HG03025 (cell line): Measurements from ENCODE around the gene TEAD2.

Source experiments
- ATAC-seq: cut with Tn5 transposase; IDR thresholded peaks from one replicate; pipeline ENCODE4 v1.9.1; 2021; ENCODE audit warnings: mild to moderate bottlenecking, moderate library complexity; ENCODE audit not compliant: unreplicated experiment, low FRiP score

TEAD2 gene

DNA sequence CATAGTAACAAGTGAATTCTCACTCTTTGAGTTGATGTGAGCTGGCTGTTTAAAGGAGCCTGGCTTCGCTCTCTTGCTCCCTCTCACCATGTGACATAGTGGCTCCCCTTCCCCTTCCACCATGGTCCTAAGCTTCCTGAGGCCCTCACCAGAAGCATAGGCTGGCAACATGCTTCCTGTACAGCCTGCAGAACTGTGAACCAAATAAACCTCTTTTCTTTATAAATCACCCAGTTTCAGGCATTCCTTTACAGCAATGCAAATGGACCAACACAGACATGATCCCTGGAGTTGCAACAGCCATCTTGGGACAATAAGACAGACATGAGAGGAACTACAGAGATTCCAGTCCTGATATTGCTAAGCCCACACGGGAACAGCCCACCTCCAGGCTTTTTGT lies 12.6 kb downstream of the TEAD2 start:
- no peak for ATAC-seq

DNA sequence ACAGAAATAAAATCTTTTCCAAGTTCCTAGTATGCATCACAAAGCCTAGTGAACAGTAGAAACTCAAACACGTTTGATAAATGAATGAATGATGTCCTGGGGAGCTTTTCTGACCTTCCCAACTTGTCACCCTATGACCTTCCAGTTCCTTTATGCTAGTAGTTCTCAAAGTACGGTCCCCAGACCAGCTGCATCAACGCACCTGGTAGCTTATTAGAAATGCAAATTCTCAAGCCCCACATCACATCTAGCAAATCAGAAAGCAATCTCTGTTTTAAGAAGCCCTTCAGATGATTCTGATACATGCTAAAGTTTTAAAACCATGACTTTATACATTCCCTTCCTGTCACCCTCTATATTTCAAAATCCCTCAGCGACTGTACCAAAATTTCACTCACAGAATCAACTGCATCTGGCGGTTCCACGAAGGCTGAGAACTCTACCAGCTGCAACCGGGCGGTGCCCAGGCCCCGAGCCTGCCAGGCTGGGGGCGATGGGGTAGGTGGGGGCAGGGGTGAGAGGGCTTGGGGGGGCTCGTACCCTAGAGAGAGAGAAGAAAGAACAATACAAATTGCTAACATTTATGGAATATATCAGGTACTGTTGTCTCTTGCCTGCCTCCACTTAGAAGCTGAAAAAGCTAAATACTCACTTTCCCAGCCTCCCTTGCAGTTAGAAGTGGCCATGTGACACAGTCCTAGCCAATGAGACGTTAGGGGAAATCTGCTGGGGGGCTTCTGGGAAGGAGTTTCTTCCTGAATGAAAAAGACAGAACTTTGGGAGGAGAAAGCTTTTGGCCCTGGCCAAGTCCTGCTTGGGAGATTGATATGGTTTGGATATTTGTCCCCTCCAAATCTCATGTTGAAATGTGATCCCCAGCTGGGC lies 13.7 kb downstream of the TEAD2 start:
- no peak for ATAC-seq

DNA sequence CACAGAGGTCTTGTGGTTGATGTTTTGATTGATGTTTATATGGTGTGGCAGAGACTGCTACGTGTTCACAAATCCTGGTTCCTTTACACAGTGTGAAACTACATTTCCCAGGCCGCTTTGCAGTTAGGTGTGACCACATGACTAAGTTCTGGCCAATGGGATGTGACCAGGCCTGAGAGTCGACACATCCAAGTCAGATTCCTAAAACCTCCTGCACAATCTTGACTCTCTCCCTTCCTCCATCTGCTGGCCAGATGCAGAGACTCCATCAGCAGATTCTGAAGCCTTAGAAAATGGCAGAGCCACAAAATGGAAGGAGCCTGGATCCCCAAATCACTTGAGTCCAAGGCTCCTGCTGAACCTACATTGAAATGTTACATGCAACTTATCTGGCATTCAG lies 14.4 kb downstream of the TEAD2 start:
- ATAC-seq = no peak

DNA sequence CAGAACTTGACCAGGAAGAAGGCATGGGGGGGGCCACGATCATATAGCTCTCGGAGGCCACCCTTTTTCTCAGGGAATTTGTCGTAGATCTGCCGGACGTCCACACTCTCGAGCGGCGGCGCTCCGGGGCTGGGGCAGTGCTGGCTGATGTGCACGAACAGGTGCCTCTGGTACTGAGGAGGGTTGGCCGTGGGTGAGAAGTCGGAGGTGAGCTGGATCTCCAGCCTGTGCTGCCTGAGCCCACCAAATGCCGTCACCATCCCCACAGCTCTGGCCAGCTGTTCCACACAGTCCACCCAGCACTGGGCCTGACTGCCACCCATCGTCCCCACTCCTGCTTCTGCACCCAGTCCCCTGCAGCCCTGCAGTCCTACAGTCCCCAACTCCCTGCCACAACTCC lies 15.0 kb downstream of the TEAD2 start:
- ATAC-seq = no peak

DNA sequence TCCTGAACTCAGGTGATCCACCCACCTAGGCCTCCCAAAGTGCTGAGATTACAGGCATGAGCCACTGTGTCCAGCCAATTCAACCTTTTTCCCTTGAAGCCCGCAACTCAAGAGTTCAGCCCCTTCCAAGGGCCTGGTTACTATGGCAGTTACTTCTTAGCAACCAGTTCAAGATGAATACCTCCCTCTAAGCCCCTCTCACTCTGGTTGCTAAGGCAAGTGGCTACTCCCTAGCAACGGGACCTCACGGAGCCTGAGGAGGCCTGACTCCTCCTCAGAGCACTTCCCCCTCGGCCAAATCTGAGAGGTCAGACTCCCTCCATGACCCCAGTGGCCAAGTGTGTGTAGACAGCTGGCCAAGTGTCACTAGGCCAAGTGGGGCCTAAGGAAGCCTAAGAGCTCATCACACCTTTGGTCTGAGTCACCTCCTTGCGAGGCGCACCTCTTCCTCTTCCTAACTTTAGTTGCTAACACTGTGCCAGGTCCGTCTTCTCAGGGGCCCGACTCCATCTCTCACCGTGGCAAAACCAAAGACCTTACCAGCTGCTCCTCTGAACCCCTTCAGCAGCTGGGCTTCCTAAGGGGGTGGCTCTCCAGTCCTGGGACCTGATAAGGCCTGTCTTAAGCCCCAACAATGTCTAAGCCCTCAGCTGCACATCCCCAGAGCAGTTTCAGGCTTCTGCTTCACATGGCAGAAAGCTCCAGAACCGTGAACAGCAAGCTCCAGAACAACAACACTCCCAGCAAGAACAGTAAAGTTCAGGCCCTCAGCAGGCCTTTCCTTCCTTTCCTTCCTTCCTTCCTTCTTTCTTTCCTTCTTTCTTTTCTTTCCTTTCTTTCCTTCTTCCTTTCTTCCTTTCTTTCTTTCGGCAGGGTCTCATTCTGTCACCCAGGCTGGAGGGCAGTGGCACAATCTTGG lies 17.5 kb downstream of the TEAD2 start:
- no peak for ATAC-seq

DNA sequence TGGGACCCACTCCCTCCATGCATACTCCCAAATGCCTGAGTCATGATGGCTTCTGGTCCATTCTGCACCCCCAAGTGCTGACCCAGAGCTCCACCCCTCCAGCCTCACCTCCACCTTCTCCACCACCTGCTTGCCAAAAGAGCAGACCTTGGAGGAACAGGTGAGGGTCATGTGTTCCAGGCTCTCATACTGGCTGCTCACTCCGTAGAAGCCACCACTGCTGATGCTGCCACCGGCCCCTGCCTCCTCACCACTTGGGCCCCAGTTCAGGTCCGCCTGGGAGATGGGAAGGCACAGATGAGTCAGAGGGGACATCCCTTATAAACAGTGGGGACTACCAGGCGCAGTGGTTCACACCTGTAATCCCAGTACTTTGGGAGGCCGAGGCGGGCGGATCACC lies 19.1 kb downstream of the TEAD2 start:
- ATAC-seq = no peak

DNA sequence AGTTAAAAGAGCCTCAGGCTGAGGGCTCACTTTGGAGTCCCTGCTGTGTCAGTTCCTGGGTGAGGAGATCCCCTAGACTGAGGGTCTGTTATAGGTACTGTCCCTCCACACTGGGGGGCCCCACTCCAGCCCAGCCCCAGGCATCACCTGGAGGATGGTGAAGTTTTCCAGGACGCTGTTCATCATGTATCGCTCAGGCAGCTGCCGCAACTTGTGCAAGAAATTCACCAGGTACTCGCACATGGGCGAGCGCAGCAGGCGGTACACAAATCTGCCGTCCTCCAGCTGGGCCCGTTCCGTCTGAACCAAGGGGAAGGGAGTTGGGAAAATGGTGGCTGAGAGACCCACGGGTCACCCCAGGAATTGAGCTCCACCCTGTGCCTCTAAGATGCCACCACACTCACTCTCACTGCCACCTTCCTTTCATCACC lies 19.9 kb downstream of the TEAD2 start:
- ATAC-seq = no peak

DNA sequence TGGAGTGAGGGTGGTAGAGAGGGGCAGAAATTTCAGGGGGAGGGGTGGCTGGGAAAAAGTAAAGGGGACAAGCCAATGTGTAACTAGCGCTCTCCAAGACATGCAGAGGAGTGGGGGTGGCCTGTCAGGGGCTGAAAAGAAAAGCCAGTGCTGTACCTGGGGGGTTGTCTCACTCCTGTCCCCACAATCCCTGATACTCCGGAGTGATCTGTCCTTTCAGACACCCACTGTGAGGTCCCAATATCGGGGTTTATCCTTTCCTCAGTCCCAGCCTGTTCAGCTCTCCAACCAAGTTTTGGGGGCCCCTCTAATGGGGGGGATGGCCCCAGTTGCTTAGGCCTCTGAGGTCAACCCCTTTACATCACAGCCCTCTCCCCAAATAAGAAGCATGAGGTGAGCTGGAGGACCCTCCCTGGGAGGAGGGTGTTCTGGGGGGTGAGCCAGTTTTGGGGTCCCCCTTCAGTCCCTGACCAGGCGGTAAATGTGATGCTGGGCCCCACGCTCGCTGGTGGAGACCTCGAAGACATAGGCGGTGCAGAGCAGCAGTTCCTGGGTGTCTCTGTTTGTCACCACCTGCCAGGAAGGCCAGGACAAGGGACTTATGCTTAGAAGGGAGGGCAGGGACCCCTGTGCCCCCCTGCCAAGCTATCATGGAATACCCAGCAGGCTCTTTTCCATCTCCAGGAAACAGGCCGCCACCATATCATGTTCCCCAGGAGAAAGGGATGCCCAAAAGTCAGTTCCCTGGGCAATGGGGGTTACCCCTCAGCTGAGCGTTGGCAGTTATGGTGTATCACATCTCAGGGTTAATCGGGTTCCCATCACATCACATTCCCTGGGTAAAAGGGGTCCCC lies 21.1 kb downstream of the TEAD2 start:
- no peak for ATAC-seq

DNA sequence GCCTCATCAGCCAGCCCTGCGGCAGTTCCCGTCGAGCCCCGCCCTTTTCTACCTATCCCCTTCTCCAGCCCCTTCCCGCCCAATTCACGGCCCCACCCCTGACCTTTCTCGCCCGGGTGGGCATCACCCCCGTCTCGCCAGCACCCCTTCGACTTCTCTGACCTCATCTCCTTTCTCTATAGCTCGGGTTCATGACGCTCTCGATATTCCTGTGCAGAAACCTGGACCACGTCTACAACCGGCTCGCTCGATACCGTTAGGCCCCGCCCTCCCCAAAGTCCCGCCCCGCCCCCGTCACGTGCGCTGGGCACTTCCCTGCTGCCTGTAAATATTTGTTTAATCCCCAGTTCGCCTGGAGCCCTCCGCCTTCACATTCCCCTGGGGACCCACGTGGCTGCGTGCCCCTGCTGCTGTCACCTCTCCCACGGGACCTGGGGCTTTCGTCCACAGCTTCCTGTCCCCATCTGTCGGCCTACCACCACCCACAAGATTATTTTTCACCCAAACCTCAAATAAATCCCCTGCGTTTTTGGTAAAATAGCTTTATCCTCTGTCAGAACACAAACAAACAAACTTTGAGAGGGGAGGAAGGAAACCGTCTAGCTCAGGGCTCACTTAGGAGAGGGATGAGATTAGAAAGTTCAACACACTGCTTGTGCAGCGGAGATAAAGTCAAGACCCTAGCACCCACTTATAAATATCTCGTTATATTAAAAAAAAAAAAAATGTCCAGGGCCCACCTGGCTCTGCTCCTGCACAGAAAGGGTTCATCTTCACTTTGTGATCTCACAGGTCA lies 21.9 kb downstream of the TEAD2 start:
- ATAC-seq = peak; percentile 40

DNA sequence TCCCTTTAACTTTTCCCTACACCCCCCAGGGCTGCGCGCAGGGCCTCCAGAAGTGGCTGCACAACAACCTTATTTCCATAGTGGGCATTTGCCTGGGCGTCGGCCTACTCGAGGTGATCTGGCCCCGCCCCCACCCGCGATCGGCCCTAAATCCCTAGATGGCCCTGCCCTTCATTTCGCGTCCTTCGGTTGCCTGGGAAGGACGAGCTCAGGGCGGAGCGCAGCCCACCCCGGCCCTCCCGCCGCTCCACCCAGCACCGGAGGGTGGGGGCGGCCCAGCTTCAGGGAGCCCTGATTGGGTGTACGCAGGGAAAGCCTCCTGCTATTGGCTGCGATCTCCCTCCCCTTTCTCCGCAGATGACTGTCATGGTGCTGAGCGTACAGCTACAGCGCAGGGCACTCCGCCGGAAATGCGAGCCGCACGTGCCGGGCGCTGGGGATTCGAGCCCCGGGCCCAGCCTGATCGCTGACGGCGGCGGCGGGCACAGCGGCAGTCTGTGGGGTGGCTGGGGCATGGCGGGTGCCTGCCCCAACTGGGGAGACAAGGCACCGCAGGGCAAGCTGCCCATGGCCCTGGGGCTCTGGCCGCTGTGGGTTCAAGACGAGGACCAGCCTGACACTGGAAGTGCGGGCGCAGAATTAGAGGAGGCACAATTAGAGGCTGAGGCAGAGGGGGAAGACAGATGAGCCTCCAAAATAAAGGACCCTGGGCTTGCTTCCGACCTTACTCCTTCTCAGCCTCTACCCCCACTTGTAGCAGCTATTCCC lies 22.7 kb downstream of the TEAD2 start:
- no peak for ATAC-seq

DNA sequence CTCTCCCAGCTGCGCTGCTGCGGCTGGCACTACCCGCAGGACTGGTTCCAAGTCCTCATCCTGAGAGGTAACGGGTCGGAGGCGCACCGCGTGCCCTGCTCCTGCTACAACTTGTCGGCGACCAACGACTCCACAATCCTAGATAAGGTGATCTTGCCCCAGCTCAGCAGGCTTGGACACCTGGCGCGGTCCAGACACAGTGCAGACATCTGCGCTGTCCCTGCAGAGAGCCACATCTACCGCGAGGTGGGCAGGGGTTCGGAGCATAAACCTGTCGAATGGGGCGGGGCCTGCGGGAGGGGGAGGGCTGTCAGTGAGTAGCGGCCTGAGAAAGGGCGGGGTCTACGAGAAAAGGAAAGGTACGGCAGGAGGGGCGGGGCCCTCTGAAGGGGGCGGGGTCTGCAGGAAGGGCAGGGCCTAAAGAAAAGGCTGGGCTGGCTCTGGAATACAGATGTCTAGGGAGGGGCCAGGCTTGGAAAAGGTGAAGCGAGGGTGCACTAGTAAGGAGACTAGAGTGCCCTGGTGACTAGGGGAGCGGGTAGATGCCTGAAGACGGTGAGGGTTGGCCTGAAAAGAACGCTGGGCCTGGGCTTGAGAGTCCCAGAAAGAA lies 23.4 kb downstream of the TEAD2 start:
- ATAC-seq = no peak

DNA sequence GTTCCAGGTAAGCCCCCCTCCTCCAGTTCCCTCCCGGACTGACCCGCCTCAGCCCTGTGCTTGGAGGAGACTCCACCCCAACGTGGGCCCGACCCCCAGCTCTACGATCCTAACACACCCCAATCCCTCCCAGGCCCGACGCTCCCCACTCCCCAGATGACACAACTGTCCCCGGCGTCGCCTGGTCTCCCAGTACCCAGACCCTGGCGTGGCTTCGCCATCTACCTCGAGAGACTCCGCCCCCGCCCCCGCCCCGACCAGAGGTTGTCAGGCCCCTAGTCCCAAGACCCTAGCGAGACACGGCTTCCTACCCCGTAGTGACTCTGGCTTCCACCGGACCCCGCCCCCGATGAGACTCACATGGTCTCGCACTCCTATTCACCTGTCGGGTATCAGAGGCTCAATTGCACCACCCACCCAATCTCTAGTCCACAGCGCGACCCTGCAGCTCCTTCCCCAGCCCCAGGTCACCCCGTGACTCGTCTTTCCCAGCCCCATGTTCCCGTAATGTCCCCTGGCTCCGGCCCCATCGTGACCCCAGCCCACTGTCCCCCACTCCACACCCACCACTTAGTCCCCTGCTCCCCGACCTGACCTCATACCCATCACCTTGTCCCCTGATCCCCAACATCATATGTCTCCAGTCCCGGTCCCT lies 24.1 kb downstream of the TEAD2 start:
- ATAC-seq = no peak

DNA sequence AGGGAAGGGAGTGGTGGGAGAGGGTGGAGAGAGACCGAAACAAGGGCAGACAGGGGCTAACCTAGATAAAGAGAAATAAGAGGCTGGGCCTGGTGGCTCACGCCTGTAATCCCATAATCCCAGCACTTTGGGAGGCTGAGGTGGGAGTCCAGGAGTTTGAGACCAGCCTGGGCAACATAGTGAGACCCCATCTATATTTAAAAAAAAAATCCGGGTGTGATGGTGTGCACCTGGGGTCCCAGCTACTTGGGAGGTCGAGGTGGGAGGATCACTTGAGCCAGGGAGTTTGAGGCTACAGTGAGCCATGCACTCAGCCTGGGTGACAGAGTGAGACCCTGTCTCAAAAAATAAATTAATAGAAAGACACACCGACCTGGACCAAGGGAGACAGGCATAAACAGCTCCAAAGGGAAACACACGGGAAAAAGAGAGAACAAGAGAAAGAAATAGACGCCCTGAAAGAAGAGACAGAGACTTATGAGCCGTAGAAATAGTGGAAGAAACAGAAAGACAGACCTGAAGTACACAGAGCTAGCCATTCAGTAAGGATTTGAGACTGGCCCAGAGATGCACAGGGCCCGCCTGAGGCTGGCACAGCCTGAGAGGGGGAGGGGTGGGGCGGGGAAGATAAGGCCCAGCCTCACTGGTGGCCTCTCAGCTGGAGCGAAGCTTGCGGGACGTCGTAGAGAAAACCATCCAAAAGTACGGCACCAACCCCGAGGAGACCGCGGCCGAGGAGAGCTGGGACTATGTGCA lies 24.8 kb downstream of the TEAD2 start:
- no peak for ATAC-seq

DNA sequence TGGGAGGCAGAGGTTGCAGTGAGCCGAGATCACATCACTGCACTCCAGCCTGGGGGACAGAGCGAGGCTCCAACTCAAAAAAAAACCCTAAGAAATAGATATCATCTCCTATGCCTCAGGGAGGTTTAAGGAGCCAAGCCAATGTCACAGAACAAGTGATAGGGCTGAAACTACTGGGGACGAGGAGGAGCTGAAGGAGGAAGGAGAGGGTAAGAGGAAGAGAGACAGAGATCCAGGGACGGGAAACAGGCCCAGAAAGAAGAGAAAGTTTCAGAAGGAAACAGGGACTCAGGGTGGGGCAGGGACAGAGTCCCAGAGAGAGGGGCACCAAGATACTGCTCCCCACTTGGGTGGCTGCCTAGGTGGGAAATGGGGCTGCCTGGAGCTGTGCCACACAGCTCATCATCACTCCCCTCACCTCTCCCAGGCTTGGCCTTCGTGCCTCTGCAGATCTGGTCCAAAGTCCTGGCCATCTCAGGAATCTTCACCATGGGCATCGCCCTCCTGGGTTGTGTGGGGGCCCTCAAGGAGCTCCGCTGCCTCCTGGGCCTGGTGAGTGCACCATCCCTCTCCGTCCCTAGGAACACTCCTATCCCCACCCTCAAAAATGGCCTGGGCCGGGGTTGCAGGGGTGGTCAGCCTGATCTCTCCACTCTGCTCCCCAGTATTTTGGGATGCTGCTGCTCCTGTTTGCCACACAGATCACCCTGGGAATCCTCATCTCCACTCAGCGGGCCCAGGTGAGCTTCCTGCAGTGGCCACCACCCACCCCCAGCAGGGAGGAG lies 25.5 kb downstream of the TEAD2 start:
- no peak for ATAC-seq

DNA sequence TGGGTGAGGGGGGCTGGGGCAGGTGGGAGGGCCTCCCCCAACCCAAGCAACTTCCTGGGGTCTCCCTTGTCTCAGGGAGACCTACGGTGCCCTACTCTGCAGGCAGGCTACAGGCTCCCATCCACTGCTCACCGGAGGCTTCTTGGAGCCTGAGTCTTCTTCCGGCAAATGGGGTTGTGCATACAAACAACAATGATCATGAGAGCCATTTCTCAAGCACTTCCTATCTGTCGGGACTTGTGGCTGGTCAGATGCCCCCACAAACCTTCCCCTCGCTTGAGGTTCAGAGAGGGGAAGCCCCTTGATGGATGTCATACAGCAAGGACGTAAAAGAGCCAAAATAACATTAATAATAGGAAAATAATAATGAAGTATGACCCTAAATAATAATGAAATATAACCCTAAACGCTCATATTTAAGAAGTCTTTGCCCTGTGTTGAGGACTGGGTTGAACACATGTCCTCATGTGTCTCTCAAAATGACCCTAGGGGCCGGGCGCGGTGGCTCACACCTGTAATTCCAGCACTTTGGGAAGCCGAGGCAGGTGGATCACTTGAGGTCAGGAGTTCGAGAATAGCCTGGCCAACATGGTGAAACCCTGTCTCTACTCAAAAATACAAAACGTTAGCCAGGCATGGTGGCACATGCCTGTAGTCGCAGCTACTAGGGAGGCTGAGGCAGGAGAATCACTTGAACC lies 26.3 kb downstream of the TEAD2 start:
- no peak for ATAC-seq
